GM18861 (cell line): ENCODE measurements around the gene PRKAR2A.
"Not testable (repeated sequence)": the region's sequence is repeated elsewhere in the genome, so short reads cannot be mapped to it uniquely, and the experiment has no call there.

Experiments
- ATAC-seq: cut with Tn5 transposase; IDR thresholded peaks from one replicate; pipeline ENCODE4 v1.9.1; 2021; ENCODE audit not compliant: unreplicated experiment

The PRKAR2A gene

GRCh38 chr3:48837163-48837562 is 10.5 kb downstream of the PRKAR2A start:
- no peak for ATAC-seq

GRCh38 chr3:48835650-48836366 is 11.9 kb downstream of the PRKAR2A start:
- no peak for ATAC-seq

- no peak for ATAC-seq
Observed at GRCh38 chr3:48832684-48833083, 15.0 kb downstream of the PRKAR2A start.

- no peak for ATAC-seq
Observed at GRCh38 chr3:48830715-48831114, 17.0 kb downstream of the PRKAR2A start.

- not testable (repeated sequence) for ATAC-seq
Observed at GRCh38 chr3:48829525-48829924, 18.1 kb downstream of the PRKAR2A start.

GRCh38 chr3:48827874-48828273 is 19.8 kb downstream of the PRKAR2A start:
- not testable (repeated sequence) for ATAC-seq

GRCh38 chr3:48826451-48826850 is 21.2 kb downstream of the PRKAR2A start:
- no peak for ATAC-seq

- no peak for ATAC-seq
Observed at GRCh38 chr3:48820612-48821324, 26.9 kb downstream of the PRKAR2A start.

GRCh38 chr3:48819234-48820221 is 28.1 kb downstream of the PRKAR2A start:
- ATAC-seq = no peak

- no peak for ATAC-seq
Observed at GRCh38 chr3:48811524-48811923, 36.1 kb downstream of the PRKAR2A start.

- ATAC-seq = no peak
Observed at GRCh38 chr3:48804930-48805329, 42.7 kb downstream of the PRKAR2A start.

- ATAC-seq = not testable (repeated sequence)
Observed at GRCh38 chr3:48800831-48801230, 46.8 kb downstream of the PRKAR2A start.

GRCh38 chr3:48798998-48799397 is 48.7 kb downstream of the PRKAR2A start:
- no peak for ATAC-seq

- no peak for ATAC-seq
Observed at GRCh38 chr3:48797626-48798025, 50.0 kb downstream of the PRKAR2A start.

- ATAC-seq = no peak
Observed at GRCh38 chr3:48795997-48796732, 51.5 kb downstream of the PRKAR2A start.

GRCh38 chr3:48793484-48793883 is 54.2 kb downstream of the PRKAR2A start:
- not testable (repeated sequence) for ATAC-seq

- ATAC-seq = no peak
Observed at GRCh38 chr3:48789665-48790064, 58.0 kb downstream of the PRKAR2A start.

GRCh38 chr3:48788544-48789162 is 59.0 kb downstream of the PRKAR2A start:
- ATAC-seq = no peak

- no peak for ATAC-seq
Observed at GRCh38 chr3:48784426-48785120, 63.1 kb downstream of the PRKAR2A start.

GRCh38 chr3:48783304-48783703 is 64.4 kb downstream of the PRKAR2A start:
- no peak for ATAC-seq
